PC-9 (cell line): ENCODE results near the gene TCEANC2.

Experiments
- CTCF ChIP-seq: fragments of 200-600 bp; sonication (generic); conservative IDR thresholded peaks from 2 replicates; pipeline ENCODE4 v1.6.1; 2017; ENCODE audit warnings: mixed run types, antibody characterized with exemption, mild to moderate bottlenecking, moderate library complexity
- EZH2 ChIP-seq: fragments of 200-600 bp; sonication (generic); IDR thresholded peaks from 2 replicates; pipeline ENCODE4 v1.8.0; 2017; ENCODE audit warnings: antibody characterized with exemption, low read depth

GRCh38 chr1:54125386-54126070, 72.1 kb downstream of the TCEANC2 start:
- TF ChIP-seq CTCF (peak; percentile 48; the same call in 1 of the 2 replicates), EZH2 (no peak)
